ENCODE results near the gene HSPA12A.

- TF ChIP-seq CTCF (conservative IDR thresholded peaks at IDR 0.05; ENCODE audit: low read depth, low read length) (no peak), EZH2 (IDR thresholded peaks at IDR 0.05; ENCODE audit: low read length, unreplicated experiment) (no peak)
Measured at GRCh38 chr10:116761883-116762282, 19.5 kb upstream of the HSPA12A start.
